Fibroblast of mammary gland (primary cell): ENCODE data around the gene RFX2.

Experiments
- DNase-seq: peaks from one replicate; pipeline ENCODE4 v3.0.0-alpha.2; 2010; ENCODE audit warnings: low read depth
- H3K4me3 ChIP-seq: 2 replicates; pipeline ENCODE4 v1.5.1; 2011; ENCODE audit warnings: low read depth, mild to moderate bottlenecking, low read length, moderate library complexity; ENCODE audit not compliant: control insufficient read depth
- TF ChIP-seq, protein P1 (sequence below): conservative IDR thresholded peaks from 2 replicates; pipeline ENCODE4 v1.5.1; 2011; ENCODE audit warnings: low read depth, low read length, inconsistent platforms; ENCODE audit not compliant: control insufficient read depth, insufficient read depth

RFX2 gene

GRCh38 chr19:6041071-6041470 lies 69.2 kb downstream of the RFX2 start:
- no peak for DNase-seq
- TF ChIP-seq, protein P1, sequence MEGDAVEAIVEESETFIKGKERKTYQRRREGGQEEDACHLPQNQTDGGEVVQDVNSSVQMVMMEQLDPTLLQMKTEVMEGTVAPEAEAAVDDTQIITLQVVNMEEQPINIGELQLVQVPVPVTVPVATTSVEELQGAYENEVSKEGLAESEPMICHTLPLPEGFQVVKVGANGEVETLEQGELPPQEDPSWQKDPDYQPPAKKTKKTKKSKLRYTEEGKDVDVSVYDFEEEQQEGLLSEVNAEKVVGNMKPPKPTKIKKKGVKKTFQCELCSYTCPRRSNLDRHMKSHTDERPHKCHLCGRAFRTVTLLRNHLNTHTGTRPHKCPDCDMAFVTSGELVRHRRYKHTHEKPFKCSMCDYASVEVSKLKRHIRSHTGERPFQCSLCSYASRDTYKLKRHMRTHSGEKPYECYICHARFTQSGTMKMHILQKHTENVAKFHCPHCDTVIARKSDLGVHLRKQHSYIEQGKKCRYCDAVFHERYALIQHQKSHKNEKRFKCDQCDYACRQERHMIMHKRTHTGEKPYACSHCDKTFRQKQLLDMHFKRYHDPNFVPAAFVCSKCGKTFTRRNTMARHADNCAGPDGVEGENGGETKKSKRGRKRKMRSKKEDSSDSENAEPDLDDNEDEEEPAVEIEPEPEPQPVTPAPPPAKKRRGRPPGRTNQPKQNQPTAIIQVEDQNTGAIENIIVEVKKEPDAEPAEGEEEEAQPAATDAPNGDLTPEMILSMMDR: no peak
- H3K4me3 ChIP-seq: no peak overlapping the region

DNA sequence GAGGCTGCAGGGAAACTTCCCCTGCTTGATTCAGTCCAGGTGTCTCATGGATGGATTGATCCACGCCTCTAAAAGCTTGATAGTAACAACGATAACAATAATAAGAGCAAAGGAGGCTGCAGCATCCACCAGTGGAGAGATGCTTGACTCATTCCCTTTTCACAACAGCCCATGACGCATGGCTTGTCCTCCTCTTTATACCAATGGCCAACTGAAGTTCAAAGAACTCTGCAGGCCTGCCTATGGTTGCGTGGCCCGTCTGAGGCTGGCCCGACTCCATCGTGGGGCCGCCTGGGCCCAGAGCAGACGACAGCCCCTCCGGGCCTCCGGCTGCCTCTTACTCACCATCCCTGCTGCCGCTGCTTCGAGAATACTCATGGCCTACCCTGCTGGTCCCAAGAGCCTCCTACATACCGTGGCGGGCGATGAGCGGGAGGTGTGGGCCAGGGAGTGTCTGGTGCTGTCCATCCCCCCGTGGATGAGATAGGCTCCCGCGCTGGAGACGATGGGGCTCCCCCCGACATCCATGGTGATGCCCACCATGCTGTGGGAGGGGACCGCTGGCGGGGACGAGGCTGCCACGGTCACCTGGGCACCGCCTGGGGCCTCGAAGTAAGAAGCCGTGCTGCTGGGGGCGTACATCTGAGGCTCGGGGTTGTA lies 70.6 kb downstream of the RFX2 start:
- peak; percentile 36 for DNase-seq
- H3K4me3 ChIP-seq: no peak overlapping the region
- TF ChIP-seq, protein P1: no peak

DNA sequence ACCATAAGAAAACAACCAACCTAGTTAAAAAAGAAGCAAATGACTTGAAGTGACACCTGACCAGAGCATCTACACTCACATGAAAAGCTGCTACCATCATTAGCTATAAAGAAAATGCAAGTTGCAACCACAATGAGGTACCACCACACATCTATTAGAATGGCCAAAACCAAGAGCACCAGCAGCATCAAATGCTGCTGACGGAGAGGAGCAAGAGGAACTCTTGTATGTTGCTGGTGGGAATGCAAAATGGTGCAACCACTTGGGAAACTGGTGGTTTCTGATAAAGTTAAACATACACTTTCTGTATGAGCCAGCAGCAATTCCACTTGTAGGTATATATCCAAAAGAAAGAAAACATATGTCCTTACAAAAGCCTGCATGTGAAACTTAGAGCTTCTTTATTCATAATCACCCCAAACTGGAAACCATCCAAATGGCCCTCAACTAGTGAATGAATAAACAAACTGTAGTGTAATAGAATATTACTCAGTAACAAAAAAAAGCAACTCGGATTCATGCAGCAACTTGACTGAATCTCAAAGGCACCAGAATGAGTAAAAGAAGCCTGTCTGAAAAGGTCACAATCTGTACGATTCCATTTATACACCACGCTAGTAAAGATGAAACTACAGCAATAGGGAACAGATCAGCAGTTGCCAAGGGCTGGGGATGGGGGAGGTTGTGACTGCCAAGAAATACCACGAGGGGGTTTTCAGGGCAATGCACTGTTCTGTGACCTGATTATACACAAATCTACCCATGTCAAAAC lies 71.5 kb downstream of the RFX2 start:
- DNase-seq: peak; percentile 19
- TF ChIP-seq, protein P1: no peak
- no peak overlapping the region for H3K4me3 ChIP-seq

- H3K4me3 ChIP-seq: no peak overlapping the region
- DNase-seq: no peak
- TF ChIP-seq, protein P1: no peak
These were observed 75.3 kb downstream of the RFX2 start for GRCh38 chr19:6035026-6035425.

DNA sequence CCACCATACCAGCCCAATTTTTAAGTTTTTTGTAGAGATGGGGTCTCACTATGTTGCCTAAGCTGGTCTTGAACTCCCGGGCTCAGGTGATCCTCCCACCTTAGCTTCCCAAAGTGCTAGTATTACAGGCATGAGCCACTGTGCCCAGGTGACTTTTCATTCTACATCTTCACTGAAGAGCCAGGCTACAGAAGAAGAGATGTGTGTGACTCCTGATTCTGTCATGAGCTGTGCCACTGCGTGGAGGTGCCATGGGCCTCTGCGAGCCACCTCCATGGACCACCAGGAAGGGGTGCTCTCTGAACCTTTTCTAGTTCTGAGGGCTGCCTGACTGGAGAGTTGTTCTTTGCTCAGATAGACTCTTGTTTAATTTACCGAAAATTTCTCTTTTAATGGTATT lies 75.8 kb downstream of the RFX2 start:
- TF ChIP-seq, protein P1: no peak
- no peak for DNase-seq
- H3K4me3 ChIP-seq: no peak overlapping the region

DNA sequence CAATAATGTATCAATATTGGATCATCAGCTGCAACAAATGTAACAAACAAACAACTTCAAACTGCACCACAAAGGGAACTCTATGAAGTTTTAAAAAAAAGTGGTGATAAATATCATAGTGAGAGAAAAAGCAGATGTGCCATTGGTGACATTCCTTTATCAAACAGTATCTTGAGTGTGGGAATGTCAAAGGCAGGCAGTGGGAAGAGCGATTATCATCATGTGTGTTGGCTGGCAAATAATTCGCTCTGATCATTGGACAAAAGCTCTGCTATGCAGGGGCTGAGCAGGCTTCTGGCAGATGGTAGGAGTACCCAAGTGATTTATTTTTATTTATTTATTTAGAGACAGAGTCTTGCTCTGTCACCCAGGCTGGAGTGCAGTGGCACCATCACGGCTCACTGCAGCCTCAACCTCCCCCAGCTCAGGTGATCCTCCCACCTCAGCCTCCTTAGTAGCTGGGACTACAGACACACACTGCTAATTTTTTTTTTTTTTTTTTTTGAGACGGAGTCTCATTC lies 76.5 kb downstream of the RFX2 start:
- TF ChIP-seq, protein P1: no peak
- H3K4me3 ChIP-seq: no peak overlapping the region
- DNase-seq: no peak
